Central memory CD4-positive, alpha-beta T cell (primary cell): ENCODE measurements around the gene CLDN14.

ENCODE experiments used
- DNase-seq: peaks from one replicate; pipeline ENCODE4 v3.0.0; 2022

CLDN14 gene

GRCh38 chr21:36430841-36431240 lies 49.1 kb downstream of the CLDN14 start:
- DNase-seq: no peak

- peak; percentile 9 for DNase-seq
These were observed 49.9 kb downstream of the CLDN14 start for GRCh38 chr21:36429947-36430546.

DNA sequence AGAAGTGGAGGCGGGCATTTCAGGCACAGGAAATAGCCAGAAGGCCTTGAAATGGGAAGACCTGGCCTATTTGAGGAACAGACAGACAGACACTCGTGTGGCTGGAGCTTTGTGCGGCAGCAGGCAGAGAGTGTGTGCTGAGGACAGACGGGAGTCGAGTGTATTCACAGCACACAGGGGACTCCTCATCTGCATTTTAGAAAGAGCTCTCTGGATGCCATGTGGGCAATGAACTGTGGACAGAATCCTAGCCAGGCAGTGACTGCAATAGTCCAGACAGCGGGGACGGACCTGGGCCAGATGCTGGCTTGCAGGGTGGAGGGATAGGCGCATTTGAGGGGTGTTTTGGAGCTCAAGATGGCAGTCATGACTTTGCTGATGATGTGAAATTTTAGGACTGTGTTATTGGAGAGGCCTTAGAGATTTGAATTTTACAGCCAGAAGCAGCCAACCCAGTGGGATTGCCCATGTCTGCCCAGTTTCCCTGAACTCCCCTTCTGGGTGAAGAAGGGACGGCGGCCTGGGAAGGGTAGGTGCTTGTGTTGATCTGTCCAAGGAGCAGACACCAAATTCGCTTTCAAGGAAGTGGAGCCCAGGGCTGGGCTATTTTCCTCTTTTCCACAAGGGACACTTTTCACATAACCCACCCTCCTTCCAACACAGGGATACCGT lies 51.0 kb downstream of the CLDN14 start:
- DNase-seq: no peak

- DNase-seq: no peak
These were observed 52.4 kb downstream of the CLDN14 start for GRCh38 chr21:36427502-36427901.

DNA sequence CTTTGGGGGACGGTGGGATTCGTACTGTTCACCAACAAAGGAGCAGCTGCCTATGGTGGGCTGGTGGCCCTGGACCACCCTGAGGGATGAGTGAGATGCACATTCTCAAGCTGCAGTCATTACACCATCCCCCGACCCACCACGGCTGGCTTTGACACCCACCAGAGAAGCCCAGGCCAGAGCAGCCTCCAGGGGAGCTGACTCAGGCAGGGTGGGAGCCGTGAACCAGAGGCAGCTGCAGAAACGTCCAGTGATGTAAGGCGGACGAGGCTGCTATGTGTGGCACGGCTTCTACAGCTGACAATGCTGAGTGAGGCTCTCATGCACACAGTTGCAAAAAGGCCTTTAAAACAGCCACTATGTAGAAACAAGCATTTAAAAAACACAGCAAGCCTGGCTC lies 54.6 kb downstream of the CLDN14 start:
- DNase-seq: no peak

GRCh38 chr21:36424592-36424991 lies 55.3 kb downstream of the CLDN14 start:
- DNase-seq: no peak

DNA sequence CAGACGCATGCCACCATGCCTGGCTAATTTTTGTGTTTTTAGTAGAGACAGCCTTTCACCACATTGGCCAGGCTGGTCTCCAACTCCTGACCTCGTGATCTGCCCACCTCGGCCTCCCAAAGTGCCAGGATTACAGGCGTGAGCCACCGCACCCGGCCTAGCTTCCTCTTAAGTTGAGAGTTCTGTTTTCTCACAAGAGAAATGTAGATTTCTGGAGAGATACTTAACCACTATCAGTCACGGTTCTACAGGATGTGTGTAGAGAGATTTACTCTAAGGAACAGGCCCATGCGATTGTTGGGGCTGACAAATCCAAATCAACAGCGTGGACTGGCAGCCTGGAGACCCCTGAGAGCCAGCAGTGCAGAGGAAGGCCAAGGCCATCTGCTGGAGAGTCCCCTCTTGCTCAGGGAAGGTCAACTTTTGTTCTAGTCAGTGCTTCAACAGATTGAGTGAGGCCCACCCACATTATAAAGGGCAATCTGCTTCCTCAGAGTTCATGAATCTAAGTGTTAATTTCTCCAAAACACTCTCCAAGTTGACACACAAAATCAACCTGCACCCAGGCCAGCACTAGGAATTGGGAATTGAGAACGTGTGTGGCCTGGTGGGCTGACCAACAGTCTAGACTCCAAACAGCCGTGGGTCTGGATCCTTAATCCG lies 56.0 kb downstream of the CLDN14 start:
- no peak for DNase-seq

DNA sequence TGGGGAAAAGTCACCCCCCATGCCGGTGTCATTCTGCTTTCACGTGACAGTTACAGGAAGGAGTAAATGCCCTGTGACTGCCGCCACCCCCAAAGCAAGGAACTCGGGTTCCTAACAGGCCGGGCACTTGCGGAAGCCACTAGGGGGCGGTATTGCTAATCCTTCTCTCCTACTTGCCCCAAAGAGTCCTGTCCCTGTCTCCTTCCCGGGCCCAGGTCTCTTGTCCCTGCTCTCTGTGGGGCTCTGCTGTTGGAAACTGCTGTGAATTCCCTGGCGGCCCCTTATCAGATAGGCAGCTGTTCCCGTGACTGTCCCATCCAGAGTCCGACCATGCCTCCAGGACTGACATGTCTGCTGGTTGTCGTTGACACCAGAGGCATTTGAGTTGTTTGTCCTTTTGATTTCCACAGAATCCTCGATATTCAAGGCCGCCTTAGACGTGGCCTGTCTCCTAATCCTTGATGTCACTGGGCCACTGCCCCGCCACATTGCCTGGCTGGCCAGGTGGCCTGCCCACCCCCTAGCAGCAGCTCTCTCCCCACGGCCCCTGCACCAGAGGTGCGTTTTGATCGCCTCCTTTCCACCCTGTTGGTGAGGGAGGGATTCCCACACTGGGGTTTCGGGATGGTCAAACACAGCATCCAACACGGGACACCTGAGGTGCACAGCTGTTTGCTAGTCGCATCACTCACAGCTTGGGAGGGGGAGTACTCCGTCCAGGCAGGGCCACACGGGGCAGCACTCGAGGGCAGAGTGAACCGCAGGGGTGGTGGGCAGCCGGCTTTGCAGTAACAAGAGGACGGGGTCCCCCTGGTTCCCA lies 57.4 kb downstream of the CLDN14 start:
- DNase-seq: no peak

- no peak for DNase-seq
These were observed 59.2 kb downstream of the CLDN14 start for GRCh38 chr21:36420571-36421339.

- DNase-seq: no peak
These were observed 59.9 kb downstream of the CLDN14 start for GRCh38 chr21:36419996-36420395.

- DNase-seq: no peak
These were observed 60.7 kb downstream of the CLDN14 start for GRCh38 chr21:36419241-36419640.

DNA sequence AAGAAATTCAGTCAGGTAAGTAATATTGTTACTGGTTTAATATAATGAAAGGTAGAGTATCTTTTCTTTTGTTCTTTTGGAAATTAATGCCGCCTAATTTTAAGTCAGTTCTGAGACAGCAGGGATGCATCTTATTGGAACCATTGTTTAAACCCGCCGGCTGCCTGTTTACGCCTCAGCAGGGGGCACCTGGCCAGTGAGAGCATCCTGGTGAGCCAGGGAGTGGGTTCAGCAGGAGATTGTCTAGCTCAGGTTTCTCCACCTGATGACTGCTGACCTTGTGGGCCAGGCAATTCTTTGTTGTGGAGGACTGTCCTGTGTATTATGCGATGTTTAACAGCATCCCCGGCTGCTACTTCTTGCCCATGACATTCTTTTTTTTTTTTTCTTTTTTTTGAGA lies 64.5 kb downstream of the CLDN14 start:
- no peak for DNase-seq

GRCh38 chr21:36412916-36413315 lies 67.0 kb downstream of the CLDN14 start:
- no peak for DNase-seq

DNA sequence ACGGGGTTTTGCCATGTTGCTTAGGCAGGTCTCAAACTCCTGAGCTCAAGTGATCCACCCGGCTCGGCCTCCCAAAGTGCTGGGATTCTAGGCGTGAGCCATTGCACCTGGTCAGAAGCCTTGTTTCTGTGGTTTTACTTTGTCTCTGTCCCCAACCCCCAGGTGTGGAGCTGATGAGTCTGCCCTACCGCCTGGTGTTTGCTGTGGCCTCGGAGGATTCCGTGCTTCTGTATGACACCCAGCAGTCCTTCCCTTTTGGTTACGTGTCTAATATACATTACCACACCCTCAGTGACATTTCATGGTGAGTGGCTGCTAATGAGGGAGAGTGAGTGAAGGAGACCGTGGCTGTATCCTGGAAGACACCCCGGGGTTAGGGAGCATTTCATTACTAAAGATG lies 68.6 kb downstream of the CLDN14 start:
- DNase-seq: no peak
